Subcutaneous adipose tissue (tissue), 4 donors: Measurements from ENCODE around the gene SCYGR1. TPM values are rescaled to one million over a fixed set of nuclear protein-coding genes. Genes with fewer than 3 reads are reported as not detected.

Experiments
- total RNA-seq, 4 donors: library from RNA; depleted of rRNA; stranded (reverse); fragments of >200 nt; gene quantifications; one replicate each; pipeline ENCODE4 v1.1.0, GENCODE V29; 2016
- TF ChIP-seq, protein P1 (sequence below): fragments of 450-650 bp; IDR thresholded peaks from one replicate; pipeline ENCODE4 v1.5.1; 2016; ENCODE audit warnings: low read depth, mild to moderate bottlenecking, control low read depth, antibody characterized with exemption, moderate library complexity

Gene SCYGR1
- total RNA-seq, 4 donors from 2014 or later = not detected

GRCh38 chr2:227366769-227367426, 20.9 kb downstream of the SCYGR1 start:
- TF ChIP-seq, protein P1, sequence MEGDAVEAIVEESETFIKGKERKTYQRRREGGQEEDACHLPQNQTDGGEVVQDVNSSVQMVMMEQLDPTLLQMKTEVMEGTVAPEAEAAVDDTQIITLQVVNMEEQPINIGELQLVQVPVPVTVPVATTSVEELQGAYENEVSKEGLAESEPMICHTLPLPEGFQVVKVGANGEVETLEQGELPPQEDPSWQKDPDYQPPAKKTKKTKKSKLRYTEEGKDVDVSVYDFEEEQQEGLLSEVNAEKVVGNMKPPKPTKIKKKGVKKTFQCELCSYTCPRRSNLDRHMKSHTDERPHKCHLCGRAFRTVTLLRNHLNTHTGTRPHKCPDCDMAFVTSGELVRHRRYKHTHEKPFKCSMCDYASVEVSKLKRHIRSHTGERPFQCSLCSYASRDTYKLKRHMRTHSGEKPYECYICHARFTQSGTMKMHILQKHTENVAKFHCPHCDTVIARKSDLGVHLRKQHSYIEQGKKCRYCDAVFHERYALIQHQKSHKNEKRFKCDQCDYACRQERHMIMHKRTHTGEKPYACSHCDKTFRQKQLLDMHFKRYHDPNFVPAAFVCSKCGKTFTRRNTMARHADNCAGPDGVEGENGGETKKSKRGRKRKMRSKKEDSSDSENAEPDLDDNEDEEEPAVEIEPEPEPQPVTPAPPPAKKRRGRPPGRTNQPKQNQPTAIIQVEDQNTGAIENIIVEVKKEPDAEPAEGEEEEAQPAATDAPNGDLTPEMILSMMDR = no peak

- TF ChIP-seq, protein P1 = no peak
These were observed 21.9 kb downstream of the SCYGR1 start for GRCh38 chr2:227365833-227366232.

- TF ChIP-seq, protein P1 = no peak
These were observed 24.0 kb downstream of the SCYGR1 start for GRCh38 chr2:227363756-227364155.

DNA sequence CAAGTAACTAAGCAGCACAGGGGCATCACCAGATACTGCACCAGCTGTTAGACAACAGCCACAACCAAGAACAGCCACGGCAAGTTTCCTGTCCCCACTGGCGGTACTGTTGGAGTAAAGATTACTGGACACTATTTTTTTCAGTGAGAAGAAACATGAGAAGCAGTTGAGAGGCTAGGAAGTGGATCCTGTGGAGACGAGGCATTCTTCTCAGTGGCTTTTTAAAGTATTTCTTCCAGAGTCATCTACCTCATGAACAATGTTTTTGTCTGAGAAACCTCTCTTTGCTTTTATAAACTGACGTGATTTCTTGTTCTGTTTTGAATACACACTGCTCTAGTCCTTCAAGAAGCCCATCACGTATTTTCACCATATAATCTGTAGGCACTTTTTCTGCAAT, 27.4 kb downstream of the SCYGR1 start:
- TF ChIP-seq, protein P1 = no peak

GRCh38 chr2:227351639-227352038, 36.1 kb downstream of the SCYGR1 start:
- TF ChIP-seq, protein P1 = no peak

GRCh38 chr2:227349989-227350612, 37.6 kb downstream of the SCYGR1 start:
- TF ChIP-seq, protein P1 = no peak

GRCh38 chr2:227348324-227348723, 39.4 kb downstream of the SCYGR1 start:
- TF ChIP-seq, protein P1 = no peak
